HUES48 (cell line): ENCODE data around the gene CENPK.
A peak's percentile ranks its signal among the peaks of the same experiment; 100 is the strongest.

Experiments used
- H3K27ac ChIP-seq: one replicate; pipeline ENCODE4 v1.7.0; 2013; ENCODE audit warnings: low read depth, low read length, inconsistent platforms
- H3K27me3 ChIP-seq: 2 replicates; pipeline ENCODE4 v1.6.1; 2013; ENCODE audit warnings: mild to moderate bottlenecking, low read length; ENCODE audit not compliant: control insufficient read depth, insufficient read depth
- H3K36me3 ChIP-seq: 2 replicates; pipeline ENCODE4 v1.6.1; 2013; ENCODE audit warnings: low read length; ENCODE audit not compliant: control insufficient read depth, insufficient read depth
- H3K4me1 ChIP-seq: 2 replicates; pipeline ENCODE4 v1.6.1; 2013; ENCODE audit warnings: mild to moderate bottlenecking, low read length; ENCODE audit not compliant: control insufficient read depth, insufficient read depth
- H3K4me3 ChIP-seq: 2 replicates; pipeline ENCODE4 v1.5.1; 2013; ENCODE audit warnings: mild to moderate bottlenecking, low read depth, low read length
- H3K9ac ChIP-seq: 2 replicates; pipeline ENCODE4 v1.6.1; 2013; ENCODE audit warnings: mild to moderate bottlenecking, low read depth, low read length, moderate library complexity
- H3K9me3 ChIP-seq: 2 replicates; pipeline ENCODE4 v1.6.1; 2013; ENCODE audit warnings: low read length; ENCODE audit not compliant: control insufficient read depth, insufficient read depth

The CENPK gene

GRCh38 chr5:65480306-65480865 lies 82.6 kb downstream of the CENPK start:
- peaks cover 29% of the 10 kb centered on the region for H3K4me1 ChIP-seq
- no peaks in the 10 kb centered on the region for H3K36me3 ChIP-seq
- no peak overlapping the region for H3K27ac ChIP-seq
- H3K9me3 ChIP-seq = no peaks in the 10 kb centered on the region
- peaks cover 16% of the 10 kb centered on the region for H3K27me3 ChIP-seq
- H3K9ac ChIP-seq = peak overlapping the region; percentile 22; the same call in 1 of the 2 replicates
- H3K4me3 ChIP-seq = peak overlapping the region; percentile 74

GRCh38 chr5:65479527-65479926 lies 83.4 kb downstream of the CENPK start:
- H3K27ac ChIP-seq = no peak overlapping the region
- peaks cover 16% of the 10 kb centered on the region for H3K27me3 ChIP-seq
- peak overlapping the region; percentile 74 for H3K4me3 ChIP-seq
- peaks cover 29% of the 10 kb centered on the region for H3K4me1 ChIP-seq
- no peak overlapping the region for H3K9ac ChIP-seq
- H3K36me3 ChIP-seq = no peaks in the 10 kb centered on the region
- H3K9me3 ChIP-seq = no peaks in the 10 kb centered on the region

GRCh38 chr5:65478336-65478735 lies 84.6 kb downstream of the CENPK start:
- H3K4me3 ChIP-seq = no peak overlapping the region
- peaks cover 25% of the 10 kb centered on the region for H3K4me1 ChIP-seq
- no peaks in the 10 kb centered on the region for H3K9me3 ChIP-seq
- H3K27me3 ChIP-seq = peaks cover 16% of the 10 kb centered on the region
- no peaks in the 10 kb centered on the region for H3K36me3 ChIP-seq
- no peak overlapping the region for H3K27ac ChIP-seq
- H3K9ac ChIP-seq = no peak overlapping the region

GRCh38 chr5:65475895-65476294 lies 87.1 kb downstream of the CENPK start:
- Histone ChIP-seq H3K9ac (no peak overlapping the region), H3K4me3 (no peak overlapping the region), H3K9me3 (no peaks in the 10 kb centered on the region), H3K27me3 (peaks cover 15% of the 10 kb centered on the region), H3K4me1 (peaks cover 20% of the 10 kb centered on the region), H3K36me3 (no peaks in the 10 kb centered on the region), H3K27ac (no peak overlapping the region)

- Histone ChIP-seq H3K4me3 (no peak overlapping the region), H3K9me3 (no peaks in the 10 kb centered on the region), H3K36me3 (no peaks in the 10 kb centered on the region), H3K9ac (no peak overlapping the region), H3K4me1 (peaks cover 15% of the 10 kb centered on the region), H3K27ac (no peak overlapping the region), H3K27me3 (peaks cover 10% of the 10 kb centered on the region)
Measured at GRCh38 chr5:65475336-65475735, 87.6 kb downstream of the CENPK start.

GRCh38 chr5:65474130-65474711 lies 88.7 kb downstream of the CENPK start:
- no peak overlapping the region for H3K27ac ChIP-seq
- no peaks in the 10 kb centered on the region for H3K9me3 ChIP-seq
- no peak overlapping the region for H3K9ac ChIP-seq
- H3K4me1 ChIP-seq = peaks cover 4% of the 10 kb centered on the region; the same call in 1 of the 2 replicates
- no peaks in the 10 kb centered on the region for H3K36me3 ChIP-seq
- 0 out of 2 replicates have a peak, but pooled peaks cover under 1% of the 10 kb centered on the region for H3K27me3 ChIP-seq
- no peak overlapping the region for H3K4me3 ChIP-seq

GRCh38 chr5:65468633-65469032 lies 94.3 kb downstream of the CENPK start:
- Histone ChIP-seq H3K27ac (no peak overlapping the region), H3K36me3 (no peaks in the 10 kb centered on the region), H3K4me3 (no peak overlapping the region)

More at GRCh38 chr5:65468633-65469032, 94.3 kb downstream of the CENPK start:
- Histone ChIP-seq H3K9me3 (no peaks in the 10 kb centered on the region), H3K27me3 (no peaks in the 10 kb centered on the region), H3K9ac (no peak overlapping the region), H3K4me1 (no peaks in the 10 kb centered on the region)
